Measurements from ENCODE around the gene SMIM43.
A peak's percentile ranks its signal among the peaks of the same experiment; 100 is the strongest.
"Not testable (repeated sequence)": the region's sequence is repeated elsewhere in the genome, so short reads cannot be mapped to it uniquely, and the experiment has no call there.

SMIM43 gene

GRCh38 chr4:121738780-121739535 lies 26.0 kb downstream of the SMIM43 start:
- no peak for TF ChIP-seq CTCF (IDR thresholded peaks at IDR 0.05)
- Histone ChIP-seq H3K4me3 (no peak overlapping the region), H3K27ac (no peak overlapping the region)
- DNase-seq (ENCODE audit: low spot score) = no peak

DNA sequence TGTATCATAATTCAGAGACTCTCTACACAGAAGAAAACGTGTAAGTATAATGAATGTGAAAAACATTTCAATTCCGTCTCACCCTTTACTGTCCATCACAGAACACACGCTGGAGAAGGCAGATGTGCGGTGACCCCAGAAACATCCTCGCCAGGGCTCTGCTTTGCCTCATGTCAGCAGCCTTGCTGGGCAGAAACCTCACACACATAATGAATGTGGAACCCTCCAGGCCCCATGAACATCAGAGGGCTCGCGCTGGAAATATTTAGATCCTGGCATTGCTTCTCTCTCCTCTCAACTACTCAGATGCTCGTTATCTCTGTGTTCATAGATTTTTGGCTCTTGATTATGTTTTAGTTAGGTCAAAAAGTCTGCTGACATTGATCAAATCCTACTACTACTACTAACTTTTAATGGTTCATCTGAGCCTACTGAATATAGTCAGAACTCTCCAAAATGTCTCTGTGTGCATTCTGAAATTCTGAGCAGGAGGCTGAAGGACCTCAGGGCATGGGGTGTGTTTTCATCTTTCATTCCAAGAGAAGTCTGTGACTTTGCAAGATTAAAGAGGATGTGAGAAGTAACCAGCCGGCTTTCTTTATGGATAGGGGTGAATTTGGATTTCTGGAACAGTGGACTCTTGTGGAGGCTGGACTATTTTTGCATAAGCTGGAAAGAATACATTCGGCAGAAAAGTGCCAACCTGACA lies 27.0 kb downstream of the SMIM43 start:
- no peak overlapping the region for H3K4me3 ChIP-seq

GRCh38 chr4:121736735-121737351 lies 28.1 kb downstream of the SMIM43 start:
- H3K27ac ChIP-seq = no peak overlapping the region
- DNase-seq (ENCODE audit: low spot score) = no peak
- H3K4me3 ChIP-seq = no peak overlapping the region
- peak; percentile 24 for TF ChIP-seq CTCF (IDR thresholded peaks at IDR 0.05)

More for the DNA sequence above, 27.0 kb downstream of the SMIM43 start:
- no peak for TF ChIP-seq CTCF (IDR thresholded peaks at IDR 0.05)
- no peak overlapping the region for H3K27ac ChIP-seq
- DNase-seq (ENCODE audit: low spot score) = no peak

GRCh38 chr4:121734571-121734970 lies 30.4 kb downstream of the SMIM43 start:
- no peak overlapping the region for H3K27ac ChIP-seq
- DNase-seq (ENCODE audit: low spot score) = no peak
- H3K4me3 ChIP-seq = no peak overlapping the region
- TF ChIP-seq CTCF (IDR thresholded peaks at IDR 0.05) = no peak

GRCh38 chr4:121733942-121734341 lies 31.0 kb downstream of the SMIM43 start:
- H3K4me3 ChIP-seq = no peak overlapping the region
- H3K27ac ChIP-seq = no peak overlapping the region
- DNase-seq (ENCODE audit: low spot score) = no peak
- TF ChIP-seq CTCF (IDR thresholded peaks at IDR 0.05) = no peak

DNA sequence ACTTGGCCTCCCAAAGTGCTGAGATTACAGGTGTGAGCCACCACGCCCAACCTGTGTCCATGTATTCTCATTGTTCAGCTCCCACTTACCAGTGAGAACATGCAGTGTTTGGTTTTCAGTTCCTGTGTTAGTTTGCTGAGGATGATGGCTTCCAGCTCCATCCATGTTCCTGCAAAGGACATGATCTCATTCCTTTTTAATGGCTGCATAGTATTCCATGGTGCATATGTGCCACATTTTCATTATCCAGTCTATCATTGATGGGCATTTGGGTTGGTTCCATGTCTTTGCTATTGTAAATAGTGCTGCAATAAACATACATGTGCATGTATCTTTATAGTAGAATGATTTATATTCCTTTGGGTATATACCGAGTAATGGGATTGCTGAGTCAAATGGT lies 35.2 kb downstream of the SMIM43 start:
- DNase-seq (ENCODE audit: low spot score); H3K27ac ChIP-seq; H3K4me3 ChIP-seq: not testable (repeated sequence)

DNA sequence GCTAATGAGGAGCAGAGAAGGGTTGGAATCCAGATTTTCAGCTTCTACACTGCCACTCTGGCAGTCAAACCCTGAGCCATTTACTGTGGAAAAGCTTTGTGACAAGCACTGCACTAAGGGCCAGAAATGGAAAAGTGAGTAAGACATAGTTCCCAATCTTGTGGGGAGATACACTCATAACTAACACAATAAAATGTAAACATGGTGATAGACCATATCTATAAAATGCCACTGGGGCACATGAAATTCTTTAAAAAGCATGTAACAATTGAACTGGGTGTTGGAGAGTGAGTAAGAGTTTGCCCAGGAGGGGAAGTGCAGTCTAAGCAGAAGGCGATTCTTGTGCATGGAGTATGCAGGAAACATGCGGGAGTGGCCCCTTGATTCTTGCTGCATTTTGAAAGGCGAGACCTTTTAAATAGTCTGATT lies 36.2 kb downstream of the SMIM43 start:
- DNase-seq (ENCODE audit: low spot score) = no peak
- TF ChIP-seq CTCF (IDR thresholded peaks at IDR 0.05) = no peak
- H3K4me3 ChIP-seq = no peak overlapping the region
- no peak overlapping the region for H3K27ac ChIP-seq
